Vagina (tissue), 2 donors: ENCODE results near the gene CFP. TPM values are rescaled to one million over a fixed set of nuclear protein-coding genes. Genes with fewer than 3 reads are reported as not detected.
A peak's percentile ranks its signal among the peaks of the same experiment; 100 is the strongest.

Experiments used
- DNase-seq, 2 donors: peaks; one replicate each; pipeline ENCODE4 v3.0.0-alpha.2; 2017; ENCODE audit errors: extremely low spot score in 2 of 2
- H3K27ac ChIP-seq: fragments of 200-600 bp; sonication (generic); one replicate; pipeline ENCODE4 v1.5.1; 2019
- H3K27me3 ChIP-seq: fragments of 200-600 bp; sonication (generic); one replicate; pipeline ENCODE4 v1.5.1; 2019
- H3K36me3 ChIP-seq, 2 donors: fragments of 200-600 bp; sonication (generic); one replicate each; pipeline ENCODE4 v1.5.1; 2017 to 2019
- H3K4me1 ChIP-seq: fragments of 200-600 bp; sonication (generic); one replicate; pipeline ENCODE4 v1.5.1; 2019
- H3K4me3 ChIP-seq, 2 donors: fragments of 200-600 bp; sonication (generic); 1 replicate in 1 of 2; 2 replicates in 1 of 2; pipeline ENCODE4 v1.5.1; 2016 to 2019
- H3K9me3 ChIP-seq: fragments of 200-600 bp; sonication (generic); one replicate; pipeline ENCODE4 v1.5.1; 2019
- CTCF ChIP-seq, 3 experiments: fragments of 450-650 bp in 2 of 3; fragments of 200-600 bp in 1 of 3; sonication (generic) in 1 of 3; IDR thresholded peaks; one replicate each; pipeline ENCODE4 v1.5.1; 2017 to 2019; ENCODE audit warnings: antibody characterized with exemption in 3 of 3, mild to moderate bottlenecking in 2 of 3, moderate library complexity in 2 of 3
- POLR2A ChIP-seq, 2 donors: fragments of 450-650 bp; IDR thresholded peaks; one replicate each; pipeline ENCODE4 v1.6.1; 2017; ENCODE audit warnings: antibody characterized with exemption in 2 of 2, mild to moderate bottlenecking in 2 of 2, moderate library complexity in 2 of 2
- POLR2AphosphoS5 ChIP-seq, 2 donors: sonication (generic); formaldehyde crosslinking; IDR thresholded peaks; one replicate each; pipeline ENCODE4 v1.9.0; 2017; ENCODE audit warnings: antibody characterized with exemption in 2 of 2, mild to moderate bottlenecking in 2 of 2, low read depth in 1 of 2; ENCODE audit not compliant: insufficient read depth in 1 of 2
- intact Hi-C: fragments of 100-400 bp; cut with DNase I; formaldehyde crosslinking; loops from one replicate; pipeline ENCODE4 v1.15.1; 2023
- total RNA-seq: library from RNA; depleted of rRNA; stranded (reverse); fragments of >200 nt; gene quantifications from one replicate; pipeline ENCODE4 v1.2.3, GENCODE V29; 2016

The CFP gene
- total RNA-seq, 1 donor from 2014 or later: 0.74 TPM

DNA sequence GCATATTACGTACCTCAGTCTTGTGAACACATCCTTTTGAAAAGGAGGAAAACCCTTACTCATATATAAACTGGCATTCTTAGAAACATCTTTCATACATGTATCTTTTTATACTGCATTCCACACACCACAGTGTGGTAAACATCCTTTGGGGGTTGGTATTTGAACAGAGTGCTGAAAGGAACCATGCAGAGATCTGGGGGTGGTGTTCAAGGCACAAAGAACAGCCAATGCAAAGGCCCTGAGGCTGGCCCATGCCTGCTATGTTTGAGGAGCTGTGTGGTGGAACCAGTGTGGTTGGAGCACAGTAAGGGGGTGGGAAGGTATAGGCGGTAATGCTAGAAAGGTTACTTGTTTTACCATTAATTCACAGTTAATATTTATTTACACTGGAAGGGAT, 18.6 kb upstream of the CFP start:
- intact Hi-C loops: no loop called here
- DNase-seq: peak in 1 of 2 donors; percentile 13
- Histone ChIP-seq H3K27ac (no peak overlapping the region), H3K4me3 (no peak overlapping the region), H3K4me1 (peaks cover 14% of the 10 kb centered on the region), H3K27me3 (no peaks in the 10 kb centered on the region), H3K36me3 (no peaks in the 10 kb centered on the region), H3K9me3 (no peaks in the 10 kb centered on the region)
- TF ChIP-seq CTCF (IDR thresholded peaks at IDR 0.05): no peak
- TF ChIP-seq POLR2AphosphoS5 (IDR thresholded peaks at IDR 0.05; ENCODE audit: insufficient read depth in 1 of 2, low read depth in 1 of 2): no peak
- no peak for TF ChIP-seq POLR2A (IDR thresholded peaks at IDR 0.05)

DNA sequence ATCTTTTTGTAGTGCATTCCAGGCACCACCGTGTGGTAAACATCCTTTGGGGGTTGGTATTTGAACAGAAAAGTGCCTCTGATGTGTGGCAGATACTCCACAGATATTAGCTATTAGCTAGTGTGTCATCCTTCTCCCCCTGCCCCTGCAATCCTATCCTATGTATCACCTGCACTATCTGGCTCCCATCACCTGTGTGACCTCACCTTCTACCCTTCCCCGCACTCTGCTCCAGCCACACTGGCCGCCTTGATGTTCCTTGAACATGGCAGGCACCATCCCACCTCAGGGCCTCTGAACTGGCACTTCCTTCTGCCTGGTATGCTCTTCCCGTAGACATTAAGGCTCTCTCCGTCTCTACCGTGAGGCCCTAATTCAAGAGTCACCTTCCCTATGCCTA, 16.9 kb upstream of the CFP start:
- no peak for TF ChIP-seq POLR2AphosphoS5 (IDR thresholded peaks at IDR 0.05; ENCODE audit: insufficient read depth in 1 of 2, low read depth in 1 of 2)
- no peak for TF ChIP-seq CTCF (IDR thresholded peaks at IDR 0.05)
- no peak for TF ChIP-seq POLR2A (IDR thresholded peaks at IDR 0.05)
- intact Hi-C loops: no loop called here
- Histone ChIP-seq H3K27me3 (no peaks in the 10 kb centered on the region), H3K9me3 (no peaks in the 10 kb centered on the region), H3K36me3 (no peaks in the 10 kb centered on the region), H3K4me1 (peaks cover 14% of the 10 kb centered on the region), H3K27ac (no peak overlapping the region), H3K4me3 (no peak overlapping the region)
- DNase-seq: peak in 1 of 2 donors; percentile 79

DNA sequence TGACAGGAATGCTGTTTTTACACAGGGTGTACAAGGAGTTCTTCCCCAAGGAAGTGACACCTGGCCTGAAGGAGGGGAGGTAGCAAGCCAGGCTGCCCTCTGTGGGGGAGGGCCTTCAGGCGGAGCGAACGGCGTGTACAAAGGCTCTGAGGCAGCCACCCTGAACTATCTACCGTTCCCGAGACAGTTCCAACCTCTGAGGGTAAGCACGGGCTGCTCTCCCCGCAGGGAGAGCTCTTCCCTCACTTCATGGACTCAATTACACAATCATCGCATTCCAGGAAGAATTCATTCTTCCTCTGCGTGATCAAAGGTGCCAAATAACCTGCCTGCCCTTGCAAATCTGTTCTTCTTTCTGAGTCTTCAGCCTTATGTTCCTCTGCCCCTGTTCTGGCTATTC, 15.8 kb upstream of the CFP start:
- Histone ChIP-seq H3K4me1 (peaks cover 14% of the 10 kb centered on the region), H3K4me3 (no peak overlapping the region), H3K36me3 (peaks cover 0 to 3% of the 10 kb centered on the region in 2 donors), H3K9me3 (no peaks in the 10 kb centered on the region), H3K27me3 (no peaks in the 10 kb centered on the region), H3K27ac (no peak overlapping the region)
- intact Hi-C loops: no loop called here
- no peak for TF ChIP-seq CTCF (IDR thresholded peaks at IDR 0.05)
- TF ChIP-seq POLR2AphosphoS5 (IDR thresholded peaks at IDR 0.05; ENCODE audit: insufficient read depth in 1 of 2, low read depth in 1 of 2): no peak
- TF ChIP-seq POLR2A (IDR thresholded peaks at IDR 0.05): no peak
- DNase-seq: no peak

DNA sequence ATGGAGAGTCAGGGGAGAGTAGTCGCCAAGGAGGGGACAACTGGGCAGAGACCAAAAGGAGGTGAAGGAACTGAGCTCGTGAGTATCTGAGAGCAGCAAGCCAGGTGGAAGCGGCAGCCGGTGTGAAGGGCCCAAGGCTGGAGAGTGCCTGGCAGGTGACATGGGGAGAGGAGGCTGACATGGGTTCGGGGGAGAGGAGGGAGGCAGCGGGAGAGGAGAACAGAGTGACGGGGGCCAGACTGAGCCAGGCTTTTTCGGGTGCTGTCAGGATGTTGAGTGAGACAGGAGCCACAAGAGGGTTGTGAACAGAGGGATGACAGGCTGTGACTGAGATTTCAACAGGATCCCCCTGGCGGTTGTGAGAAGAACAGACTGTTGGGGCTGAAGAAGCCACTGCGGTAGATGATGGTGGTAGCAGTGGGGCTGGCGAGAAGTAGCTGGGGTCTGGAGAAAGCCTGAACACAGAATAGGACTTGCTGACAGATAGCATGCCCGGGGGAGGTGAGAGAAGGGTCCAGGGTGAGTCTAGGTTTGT, 14.9 kb upstream of the CFP start:
- intact Hi-C loops: no loop called here
- TF ChIP-seq CTCF (IDR thresholded peaks at IDR 0.05): no peak
- no peak for TF ChIP-seq POLR2A (IDR thresholded peaks at IDR 0.05)
- no peak for TF ChIP-seq POLR2AphosphoS5 (IDR thresholded peaks at IDR 0.05; ENCODE audit: insufficient read depth in 1 of 2, low read depth in 1 of 2)
- H3K4me3 ChIP-seq: no peak overlapping the region
- H3K27ac ChIP-seq: no peak overlapping the region
- DNase-seq: no peak
- H3K27me3 ChIP-seq: no peaks in the 10 kb centered on the region
- H3K4me1 ChIP-seq: peaks cover 14% of the 10 kb centered on the region
- H3K9me3 ChIP-seq: no peaks in the 10 kb centered on the region
- peaks cover 0 to 12% of the 10 kb centered on the region in 2 donors for H3K36me3 ChIP-seq

DNA sequence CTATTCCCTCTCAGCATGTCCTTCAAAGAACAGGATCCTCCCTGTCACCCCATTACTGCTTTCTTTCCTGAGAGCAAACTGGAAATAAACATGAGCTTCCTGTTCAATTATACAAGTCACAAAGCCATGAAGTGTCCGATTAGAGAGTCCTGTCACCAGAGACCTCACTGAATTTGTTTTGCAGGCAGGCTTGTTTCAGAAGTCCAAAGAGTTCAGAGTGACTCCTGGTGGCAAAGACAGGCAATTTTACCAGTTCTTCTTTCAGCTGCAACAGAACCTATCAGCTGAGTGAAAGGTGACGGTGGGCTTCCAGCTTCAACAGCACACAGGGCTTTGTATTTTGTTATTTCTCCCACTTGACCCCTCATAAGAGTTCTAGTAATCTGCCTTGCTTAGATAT, 14.2 kb upstream of the CFP start:
- Histone ChIP-seq H3K4me1 (peaks cover 8% of the 10 kb centered on the region), H3K27ac (no peak overlapping the region), H3K4me3 (no peak overlapping the region), H3K27me3 (no peaks in the 10 kb centered on the region), H3K9me3 (no peaks in the 10 kb centered on the region), H3K36me3 (peaks cover 0 to 13% of the 10 kb centered on the region in 2 donors)
- TF ChIP-seq CTCF (IDR thresholded peaks at IDR 0.05) (no peak), POLR2A (IDR thresholded peaks at IDR 0.05) (no peak), POLR2AphosphoS5 (IDR thresholded peaks at IDR 0.05; ENCODE audit: insufficient read depth in 1 of 2, low read depth in 1 of 2) (no peak)
- no peak for DNase-seq
- intact Hi-C loops: no loop called here
